Activated effector memory CD4-positive, alpha-beta T cell treated with Interleukin-2 at 50 U/mL for 16 hours (primary cell): ENCODE data around the gene ATP6V0A1.
A peak's percentile ranks its signal among the peaks of the same experiment; 100 is the strongest.
"Not testable (repeated sequence)": the region's sequence is repeated elsewhere in the genome, so short reads cannot be mapped to it uniquely, and the experiment has no call there.

Experiments used
- DNase-seq: peaks from one replicate; pipeline ENCODE4 v3.0.0-alpha.2; 2020

ATP6V0A1 gene

GRCh38 chr17:42477824-42478223 lies 19.1 kb downstream of the ATP6V0A1 start:
- not testable (repeated sequence) for DNase-seq

GRCh38 chr17:42484304-42484703 lies 25.6 kb downstream of the ATP6V0A1 start:
- peak; percentile 58 for DNase-seq

- no peak for DNase-seq
Observed at GRCh38 chr17:42485680-42486079, 27.0 kb downstream of the ATP6V0A1 start.

GRCh38 chr17:42488032-42488431 lies 29.4 kb downstream of the ATP6V0A1 start:
- no peak for DNase-seq

GRCh38 chr17:42493319-42493718 lies 34.6 kb downstream of the ATP6V0A1 start:
- no peak for DNase-seq

- DNase-seq, result no peak
Observed at GRCh38 chr17:42494673-42495072, 36.0 kb downstream of the ATP6V0A1 start.

GRCh38 chr17:42498828-42499227 lies 40.1 kb downstream of the ATP6V0A1 start:
- no peak for DNase-seq

- DNase-seq, result no peak
Observed at GRCh38 chr17:42502091-42502490, 43.4 kb downstream of the ATP6V0A1 start.

- no peak for DNase-seq
Observed at GRCh38 chr17:42502926-42503325, 44.2 kb downstream of the ATP6V0A1 start.

GRCh38 chr17:42507671-42508070 lies 49.0 kb downstream of the ATP6V0A1 start:
- no peak for DNase-seq

- no peak for DNase-seq
Observed at GRCh38 chr17:42508426-42509165, 49.9 kb downstream of the ATP6V0A1 start.

GRCh38 chr17:42509409-42509808 lies 50.7 kb downstream of the ATP6V0A1 start:
- DNase-seq, result no peak

GRCh38 chr17:42509841-42510240 lies 51.2 kb downstream of the ATP6V0A1 start:
- no peak for DNase-seq

GRCh38 chr17:42512246-42512645 lies 53.6 kb downstream of the ATP6V0A1 start:
- no peak for DNase-seq

GRCh38 chr17:42512733-42513251 lies 54.1 kb downstream of the ATP6V0A1 start:
- no peak for DNase-seq

GRCh38 chr17:42513686-42514085 lies 55.0 kb downstream of the ATP6V0A1 start:
- no peak for DNase-seq

GRCh38 chr17:42514279-42514678 lies 55.6 kb downstream of the ATP6V0A1 start:
- no peak for DNase-seq

- DNase-seq, result no peak
Observed at GRCh38 chr17:42514867-42515266, 56.2 kb downstream of the ATP6V0A1 start.

- DNase-seq, result peak; percentile 70
Observed at GRCh38 chr17:42517516-42517915, 58.8 kb downstream of the ATP6V0A1 start.

GRCh38 chr17:42518046-42518754 lies 59.5 kb downstream of the ATP6V0A1 start:
- DNase-seq, result no peak

GRCh38 chr17:42518755-42519545 lies 60.3 kb downstream of the ATP6V0A1 start:
- no peak for DNase-seq

- no peak for DNase-seq
Observed at GRCh38 chr17:42519546-42520491, 61.1 kb downstream of the ATP6V0A1 start.
